Measurements from ENCODE around the gene TANC2.
A peak's percentile ranks its signal among the peaks of the same experiment; 100 is the strongest.

Gene TANC2

DNA sequence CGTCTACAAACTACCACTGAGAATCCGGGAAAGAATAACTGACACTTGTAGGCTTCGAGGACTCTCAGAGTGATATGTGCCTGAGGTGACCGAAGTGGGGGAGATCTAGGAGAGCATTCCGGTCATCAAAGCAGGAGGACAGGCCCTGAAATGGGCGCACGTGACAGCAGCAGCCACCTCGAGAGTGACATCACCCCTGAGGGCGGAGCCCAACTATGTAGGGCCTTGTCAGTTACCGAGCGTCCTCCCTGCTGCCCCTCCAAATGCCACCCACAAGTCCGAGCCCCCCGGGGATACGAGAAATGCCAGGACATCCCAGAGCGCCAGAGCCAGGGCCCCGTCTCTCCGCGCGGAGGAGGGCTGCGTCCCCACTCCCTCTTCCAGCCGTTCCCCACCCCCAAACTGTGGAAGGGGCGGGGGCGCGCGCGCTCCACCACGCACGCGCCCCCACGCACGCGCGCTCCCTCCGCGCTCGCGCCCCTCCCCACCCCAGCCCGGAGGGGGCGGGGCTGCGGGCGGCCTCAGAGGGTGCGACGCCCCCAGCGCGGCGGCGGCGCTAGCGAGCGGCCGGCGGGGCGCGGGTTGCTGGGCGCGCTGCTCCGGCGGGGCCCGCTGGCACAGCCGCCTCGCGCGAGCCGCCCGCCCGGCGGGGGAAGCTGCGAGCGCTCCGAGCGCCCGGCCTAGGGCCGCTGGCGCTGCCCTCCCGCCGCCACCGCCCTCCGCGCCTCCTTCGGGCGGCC lies at the start of gene TANC2:
Gene TANC2, plus strand, starts transcription at position 550 of the 740 bp plus-strand sequence. CDS start 43,325 bp downstream, outside the sequence.
- DNase-seq (ENCODE audit: low read depth in 2 of 2), result peak; percentile 55 to 70

DNA sequence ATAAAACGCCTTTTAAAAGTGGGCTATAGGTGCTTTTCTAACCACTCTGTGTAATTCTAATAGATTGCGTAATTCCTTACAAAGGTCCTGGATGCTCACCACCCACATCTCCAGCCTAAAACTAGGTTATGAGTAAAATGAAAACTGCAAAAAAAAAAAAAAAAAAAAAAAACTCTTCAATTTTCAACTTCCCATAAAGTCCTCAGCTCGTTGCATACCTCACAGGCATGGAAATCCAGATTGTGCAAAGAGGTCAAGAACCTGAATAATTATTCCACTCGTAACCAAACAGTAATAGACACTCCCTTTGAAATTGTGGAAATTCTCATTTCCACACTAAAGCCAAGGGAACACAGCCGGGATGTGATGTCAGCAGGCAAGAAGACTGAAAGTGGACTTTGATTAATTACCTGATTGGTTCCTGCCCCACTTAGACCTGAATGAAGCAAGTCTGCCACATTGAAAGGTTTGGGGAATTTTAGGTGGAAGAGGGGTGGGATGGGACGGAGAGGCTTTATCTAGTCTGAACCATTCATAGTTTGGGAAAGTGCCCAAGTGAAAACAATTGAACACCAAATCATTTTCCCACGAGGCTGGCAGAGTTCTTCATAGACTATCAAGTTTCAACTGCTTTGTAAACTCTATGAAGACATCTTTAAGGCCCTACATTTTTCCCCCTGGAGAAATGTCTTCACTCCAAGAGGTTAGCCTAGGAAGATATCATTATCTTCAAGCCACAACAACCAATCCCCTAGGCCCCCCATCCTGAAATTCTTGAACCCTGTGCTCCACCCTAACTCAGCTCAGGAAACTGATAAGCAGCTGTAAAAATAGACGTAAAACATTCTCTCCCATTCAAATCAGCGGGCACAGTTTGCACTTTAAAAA lies 49.1 kb upstream of the TANC2 start:
- DNase-seq (ENCODE audit: low read depth in 2 of 2), result no peak

DNA sequence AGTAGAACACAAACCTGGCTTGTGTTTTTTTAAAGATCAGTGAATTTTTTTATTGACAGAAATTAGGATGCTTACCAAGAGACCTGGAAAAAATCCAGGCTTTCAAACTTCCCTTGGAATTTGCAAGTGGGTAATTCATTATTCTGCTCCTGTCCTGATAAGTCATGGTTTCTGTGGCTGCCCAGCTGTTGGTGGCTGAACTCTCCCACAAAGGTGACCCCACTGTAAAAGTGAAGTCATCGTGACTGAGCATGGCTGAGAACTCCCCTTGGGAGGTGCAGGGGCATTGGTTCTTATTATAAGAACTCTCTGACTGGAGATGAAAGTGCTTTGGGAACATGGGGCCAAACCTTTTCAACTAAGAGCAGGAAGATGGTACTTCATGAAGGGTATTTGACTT lies 46.6 kb upstream of the TANC2 start:
- DNase-seq (ENCODE audit: low read depth in 2 of 2), result no peak

DNA sequence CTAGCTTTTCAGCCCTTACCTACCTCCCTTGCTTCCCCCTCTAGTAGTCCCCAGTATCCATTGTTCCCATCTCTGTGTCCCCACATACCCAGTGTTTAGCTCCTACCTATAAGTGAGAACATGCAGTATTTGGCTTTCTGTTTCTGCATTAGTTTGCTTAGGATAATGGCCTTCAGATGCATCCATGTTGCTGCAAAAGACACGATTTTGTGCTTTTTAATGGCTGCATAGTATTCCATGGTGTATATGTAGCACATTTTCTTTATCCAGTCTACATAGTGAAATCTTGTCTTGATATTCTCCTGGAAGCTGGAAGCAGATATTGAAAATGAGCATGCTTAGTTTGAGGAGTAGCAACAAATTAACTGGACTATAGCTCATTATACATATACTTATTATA lies 45.7 kb upstream of the TANC2 start:
- no peak for DNase-seq (ENCODE audit: low read depth in 2 of 2)

GRCh38 chr17:62921817-62922216 lies 44.2 kb upstream of the TANC2 start:
- DNase-seq (ENCODE audit: low read depth in 2 of 2), result no peak

- DNase-seq (ENCODE audit: low read depth in 2 of 2), result no peak
Measured at GRCh38 chr17:62923258-62924150, 42.5 kb upstream of the TANC2 start.

- DNase-seq (ENCODE audit: low read depth in 2 of 2), result no peak
Measured at GRCh38 chr17:62925267-62925836, 40.7 kb upstream of the TANC2 start.

- DNase-seq (ENCODE audit: low read depth in 2 of 2), result no peak
Measured at GRCh38 chr17:62927083-62927482, 39.0 kb upstream of the TANC2 start.

DNA sequence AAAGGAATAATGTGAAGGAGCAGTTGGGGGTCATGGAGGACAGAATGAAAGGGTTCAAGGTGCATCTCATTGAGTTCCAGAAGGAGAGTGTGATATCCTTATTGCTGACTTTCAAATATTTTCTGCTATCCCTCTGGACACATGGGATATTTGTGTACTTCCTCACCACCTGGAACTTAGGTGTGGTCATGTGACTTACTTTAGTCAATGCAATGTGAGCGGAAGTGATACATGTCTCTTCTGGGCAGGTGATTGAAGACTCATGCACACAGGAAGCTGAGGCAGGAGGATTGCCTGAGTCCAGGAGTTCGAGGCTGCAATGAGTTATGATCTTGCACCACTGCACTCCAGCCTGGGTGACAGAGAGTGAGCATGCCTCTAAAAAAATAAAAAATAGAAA lies 36.7 kb upstream of the TANC2 start:
- DNase-seq (ENCODE audit: low read depth in 2 of 2), result no peak

GRCh38 chr17:62931101-62931500 lies 34.9 kb upstream of the TANC2 start:
- DNase-seq (ENCODE audit: low read depth in 2 of 2), result no peak

GRCh38 chr17:62933501-62934385 lies 32.3 kb upstream of the TANC2 start:
- DNase-seq (ENCODE audit: low read depth in 2 of 2), result no peak

- no peak for DNase-seq (ENCODE audit: low read depth in 2 of 2)
Measured at GRCh38 chr17:62935098-62935497, 30.9 kb upstream of the TANC2 start.

GRCh38 chr17:62935523-62935922 lies 30.5 kb upstream of the TANC2 start:
- no peak for DNase-seq (ENCODE audit: low read depth in 2 of 2)

DNA sequence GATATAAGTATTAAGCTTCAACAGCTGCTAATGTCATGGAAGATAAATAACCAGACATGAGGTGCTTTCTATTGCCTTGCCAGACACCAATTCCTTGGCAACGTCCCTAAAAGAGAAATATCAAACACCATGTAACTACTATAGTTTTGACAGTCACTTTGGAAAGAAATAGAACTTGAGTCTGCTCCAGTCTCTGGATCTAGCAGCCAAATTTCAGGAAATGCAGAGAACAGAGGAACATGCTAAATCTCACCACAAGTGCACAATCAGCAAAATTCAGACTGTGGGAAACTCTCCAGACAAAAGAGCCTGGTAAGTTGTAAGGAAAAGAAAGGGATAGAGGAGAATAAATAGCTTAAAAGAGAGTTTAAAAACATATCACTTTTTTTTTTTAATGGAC lies 28.4 kb upstream of the TANC2 start:
- DNase-seq (ENCODE audit: low read depth in 2 of 2), result no peak

DNA sequence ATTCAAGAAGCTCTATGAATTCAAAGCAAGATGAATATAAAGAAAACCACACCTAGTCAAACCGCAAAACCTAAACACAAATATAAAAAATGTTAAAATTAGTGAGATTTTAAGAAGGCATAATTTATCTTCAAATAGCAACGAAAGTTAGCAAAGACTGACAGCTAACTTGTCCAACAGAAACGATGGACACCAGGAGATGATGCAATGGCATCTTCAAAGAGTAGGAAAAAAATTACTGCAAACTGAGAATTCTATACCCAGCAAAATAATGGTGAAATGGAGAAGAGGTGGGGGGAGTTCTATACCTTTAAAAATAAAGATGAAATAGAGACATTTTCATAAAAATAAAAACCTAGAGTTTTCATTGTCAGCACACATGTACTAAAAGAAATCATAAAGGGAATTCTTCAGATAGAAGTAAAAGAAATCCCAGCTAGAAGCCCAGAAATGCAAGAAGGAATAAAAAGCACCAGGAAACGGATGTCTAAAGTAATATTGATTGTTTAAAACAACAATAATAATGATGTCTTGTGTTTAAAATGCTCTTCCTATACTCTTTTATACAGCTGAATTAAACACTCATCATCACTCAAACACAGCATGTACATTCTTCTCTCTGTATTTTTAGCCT lies 24.6 kb upstream of the TANC2 start:
- DNase-seq (ENCODE audit: low read depth in 2 of 2), result no peak

DNA sequence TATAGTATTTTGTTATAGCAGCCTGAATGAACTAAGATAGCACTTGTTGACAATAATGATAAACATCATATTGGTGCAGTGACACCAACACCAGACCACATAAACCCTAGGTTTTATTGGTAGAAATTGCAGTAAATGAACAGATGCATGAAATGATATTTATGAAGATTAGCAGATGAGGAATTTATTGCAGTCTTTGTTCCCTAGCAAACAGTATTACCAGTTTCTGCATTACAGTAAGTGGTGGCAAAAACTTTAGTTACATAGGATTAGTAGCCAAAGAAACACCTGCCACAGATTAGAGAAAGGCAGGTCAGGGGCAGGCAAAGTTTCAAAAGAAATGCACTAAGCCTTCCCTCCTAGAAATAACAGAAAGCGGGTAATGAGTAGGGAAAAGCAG lies 17.7 kb upstream of the TANC2 start:
- DNase-seq (ENCODE audit: low read depth in 2 of 2), result no peak

DNA sequence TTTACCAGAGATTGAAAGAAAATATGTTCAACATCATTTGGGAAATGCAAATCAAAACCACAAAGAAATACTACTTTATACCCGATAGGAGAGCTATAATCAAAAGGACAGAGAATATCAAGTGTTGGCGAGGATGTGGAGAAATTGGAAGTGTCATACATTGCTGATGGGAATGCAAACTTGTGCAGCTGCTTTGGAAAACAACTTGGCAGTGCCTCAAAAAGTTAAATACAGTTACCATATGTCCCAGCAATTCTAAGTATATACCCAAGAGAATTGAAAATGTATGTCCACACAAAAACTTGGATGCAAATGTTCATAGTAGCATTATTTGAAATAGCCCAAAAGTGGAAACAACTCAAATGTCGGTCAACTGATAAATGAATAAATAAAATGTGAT lies 17.0 kb upstream of the TANC2 start:
- no peak for DNase-seq (ENCODE audit: low read depth in 2 of 2)

DNA sequence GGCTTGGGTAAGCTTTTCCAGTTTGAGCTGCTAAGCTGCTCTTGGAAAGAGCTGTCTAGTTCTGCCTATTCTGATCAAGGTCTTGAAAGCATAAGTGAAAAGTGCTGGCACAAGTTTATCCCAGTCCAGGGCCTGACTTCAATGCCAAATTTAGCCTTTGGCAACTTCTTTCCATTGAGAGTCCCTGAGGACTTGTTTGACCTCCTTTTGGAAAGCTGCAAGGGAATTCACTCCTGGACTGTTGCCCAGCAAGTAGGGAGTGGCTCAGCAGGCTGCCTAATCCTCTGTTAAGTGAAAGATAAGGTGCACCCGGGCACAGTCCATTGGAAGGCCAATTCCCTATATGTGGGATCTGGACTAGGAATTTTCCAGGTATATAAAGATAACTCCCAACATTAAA lies 16.0 kb upstream of the TANC2 start:
- no peak for DNase-seq (ENCODE audit: low read depth in 2 of 2)

DNA sequence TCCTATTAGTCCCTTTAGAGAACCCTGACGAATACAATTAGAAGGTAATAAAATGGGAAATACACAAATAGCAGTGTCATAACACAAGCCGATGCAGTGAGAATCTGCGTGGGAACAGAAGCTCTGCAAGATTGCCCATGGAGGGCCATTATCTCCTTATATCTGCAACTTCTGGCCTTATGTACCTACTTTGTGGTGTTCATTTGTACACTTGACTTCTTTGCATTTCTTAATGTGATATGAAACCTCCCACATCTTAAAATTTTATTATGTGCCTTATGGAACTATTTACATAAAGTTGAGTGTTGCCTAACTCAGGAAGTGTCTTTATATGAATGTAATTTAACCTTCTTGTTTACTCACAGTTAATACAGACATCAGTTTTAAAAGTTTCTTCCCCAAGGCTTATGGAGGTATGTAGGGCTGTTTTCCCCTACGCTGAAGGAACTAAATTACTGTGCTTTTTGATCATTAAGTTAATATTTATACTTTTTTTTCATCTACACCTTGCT lies 10.1 kb upstream of the TANC2 start:
- DNase-seq (ENCODE audit: low read depth in 2 of 2), result no peak

- DNase-seq (ENCODE audit: low read depth in 2 of 2), result no peak
Measured at GRCh38 chr17:62963296-62963695, 2.7 kb upstream of the TANC2 start.

Data from activated CD8-positive, alpha-beta memory T cell treated with anti-CD3 and anti-CD28 coated beads for 4 hours (primary cell).